ENCODE results near the gene THRB.

DNA sequence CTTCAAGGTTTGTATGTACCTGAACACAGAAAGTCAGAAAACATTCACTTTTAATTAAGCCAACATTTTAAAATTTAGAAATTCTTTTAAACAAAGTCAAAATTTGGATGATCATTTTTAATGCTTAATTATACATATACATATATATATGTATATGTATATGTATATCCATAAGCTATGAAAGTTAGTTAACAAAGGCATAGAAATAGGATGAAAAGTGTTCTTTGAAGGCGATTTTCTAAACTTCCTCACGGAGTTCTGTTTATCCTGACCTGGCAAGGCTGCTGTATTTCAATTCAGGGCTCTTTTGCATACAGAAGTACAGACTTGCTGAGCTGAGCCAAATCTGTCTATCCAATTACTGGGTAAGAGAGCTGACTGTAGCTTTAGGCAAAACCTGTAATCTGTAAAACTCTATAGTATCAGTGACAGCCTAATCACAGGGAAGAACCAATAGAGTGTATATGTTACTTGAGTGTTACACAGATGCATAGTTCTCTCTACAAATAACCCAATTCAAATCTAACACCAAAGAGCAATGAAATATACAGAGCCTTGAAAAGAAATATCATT is 32.1 kb upstream of the THRB start:
- TF ChIP-seq POLR2A (IDR thresholded peaks at IDR 0.05) (no peak), POLR2AphosphoS5 (IDR thresholded peaks at IDR 0.05) (no peak)
- TF ChIP-seq, protein P1, sequence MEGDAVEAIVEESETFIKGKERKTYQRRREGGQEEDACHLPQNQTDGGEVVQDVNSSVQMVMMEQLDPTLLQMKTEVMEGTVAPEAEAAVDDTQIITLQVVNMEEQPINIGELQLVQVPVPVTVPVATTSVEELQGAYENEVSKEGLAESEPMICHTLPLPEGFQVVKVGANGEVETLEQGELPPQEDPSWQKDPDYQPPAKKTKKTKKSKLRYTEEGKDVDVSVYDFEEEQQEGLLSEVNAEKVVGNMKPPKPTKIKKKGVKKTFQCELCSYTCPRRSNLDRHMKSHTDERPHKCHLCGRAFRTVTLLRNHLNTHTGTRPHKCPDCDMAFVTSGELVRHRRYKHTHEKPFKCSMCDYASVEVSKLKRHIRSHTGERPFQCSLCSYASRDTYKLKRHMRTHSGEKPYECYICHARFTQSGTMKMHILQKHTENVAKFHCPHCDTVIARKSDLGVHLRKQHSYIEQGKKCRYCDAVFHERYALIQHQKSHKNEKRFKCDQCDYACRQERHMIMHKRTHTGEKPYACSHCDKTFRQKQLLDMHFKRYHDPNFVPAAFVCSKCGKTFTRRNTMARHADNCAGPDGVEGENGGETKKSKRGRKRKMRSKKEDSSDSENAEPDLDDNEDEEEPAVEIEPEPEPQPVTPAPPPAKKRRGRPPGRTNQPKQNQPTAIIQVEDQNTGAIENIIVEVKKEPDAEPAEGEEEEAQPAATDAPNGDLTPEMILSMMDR (IDR thresholded peaks at IDR 0.05) = no peak
